ENCODE results near the gene RAB11FIP4.

GRCh38 chr17:31413081-31413799, 21.8 kb downstream of the RAB11FIP4 start:
- TF ChIP-seq CTCF (IDR thresholded peaks at IDR 0.05) (no peak), POLR2AphosphoS5 (IDR thresholded peaks at IDR 0.05) (no peak)

Data from prostate gland (tissue), 2 donors.